D721Med (cell line): ENCODE data around the gene RAP1GDS1.

Experiments
- DNase-seq: peaks from one replicate; pipeline ENCODE4 v3.0.0; 2011; ENCODE audit warnings: low spot score; ENCODE audit not compliant: insufficient read length
- FAIRE-seq: peaks from 2 replicates; lab custom pipeline; 2011; peaks lifted over from hg19 to GRCh38; lab: Jason Lieb, UNC
- CTCF ChIP-seq: IDR thresholded peaks from 2 replicates; pipeline ENCODE4 v1.5.1; 2012; ENCODE audit warnings: mild to moderate bottlenecking, control low read depth; ENCODE audit not compliant: insufficient read depth; ENCODE audit errors: missing control alignments

RAP1GDS1 gene

DNA sequence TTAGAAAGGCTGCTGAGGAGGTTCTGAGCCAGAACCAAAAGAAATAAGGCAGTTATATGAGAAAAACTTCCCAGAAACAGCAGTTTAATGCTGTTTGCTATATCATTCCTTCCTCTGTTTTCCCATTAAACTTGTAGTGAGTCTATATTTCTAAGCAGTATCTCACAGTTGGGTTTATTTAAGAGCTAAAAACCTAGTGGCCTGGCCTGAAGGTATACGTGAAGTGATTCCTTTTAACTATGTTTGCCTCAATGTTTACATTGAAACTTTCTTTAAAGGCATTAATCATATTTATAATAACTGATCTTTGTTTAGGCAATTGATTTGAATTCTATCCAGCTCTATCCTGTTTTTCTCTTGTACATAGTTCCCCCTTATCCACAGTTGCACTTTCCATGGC is 19.1 kb upstream of the RAP1GDS1 start:
- FAIRE-seq = no peak
- no peak for DNase-seq
- TF ChIP-seq CTCF = no peak

- TF ChIP-seq CTCF = no peak
- no peak for FAIRE-seq
- DNase-seq = no peak
These were observed 18.6 kb upstream of the RAP1GDS1 start for GRCh38 chr4:98242538-98242937.

DNA sequence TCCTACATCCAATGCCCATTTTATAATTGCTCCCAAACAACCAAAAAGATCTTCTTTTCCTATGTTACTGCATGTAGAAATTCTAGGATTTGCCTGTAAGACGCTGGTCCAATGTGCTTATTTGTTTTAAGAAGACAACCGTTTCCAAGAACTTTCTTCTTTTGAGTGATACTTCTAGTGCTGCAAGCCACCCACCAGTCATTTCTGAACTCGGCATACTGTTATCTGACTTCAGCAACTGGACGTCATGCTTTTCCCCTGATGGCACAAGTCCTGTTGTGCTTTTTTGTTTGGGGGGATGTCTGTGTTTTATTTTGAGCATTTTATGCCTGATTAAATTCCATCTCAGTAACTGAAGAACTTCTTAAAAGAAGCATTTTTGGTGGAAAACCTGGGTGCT is 16.0 kb upstream of the RAP1GDS1 start:
- TF ChIP-seq CTCF = no peak
- DNase-seq = no peak
- FAIRE-seq = no peak

DNA sequence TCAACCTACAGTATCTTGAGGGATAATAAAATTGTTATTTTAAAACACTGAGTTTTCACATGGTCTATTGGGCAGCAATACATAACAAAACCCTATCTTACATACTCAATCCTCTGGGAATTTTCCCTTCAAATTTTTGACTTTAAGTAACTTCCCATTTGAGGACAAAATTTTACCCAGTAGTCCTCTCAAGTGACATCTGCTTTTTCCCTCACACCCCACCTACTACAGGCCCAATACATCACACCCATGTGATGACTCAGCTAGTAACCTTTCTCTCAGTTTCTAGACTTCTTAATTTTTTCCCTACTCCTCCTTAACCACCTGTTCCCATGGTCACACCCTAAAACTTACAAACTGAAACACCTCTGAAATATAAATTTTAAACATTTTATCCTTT is 12.2 kb upstream of the RAP1GDS1 start:
- no peak for TF ChIP-seq CTCF
- DNase-seq = no peak
- FAIRE-seq = no peak

GRCh38 chr4:98249831-98250230 is 11.4 kb upstream of the RAP1GDS1 start:
- DNase-seq (no peak), FAIRE-seq (no peak)
- TF ChIP-seq CTCF = no peak

DNA sequence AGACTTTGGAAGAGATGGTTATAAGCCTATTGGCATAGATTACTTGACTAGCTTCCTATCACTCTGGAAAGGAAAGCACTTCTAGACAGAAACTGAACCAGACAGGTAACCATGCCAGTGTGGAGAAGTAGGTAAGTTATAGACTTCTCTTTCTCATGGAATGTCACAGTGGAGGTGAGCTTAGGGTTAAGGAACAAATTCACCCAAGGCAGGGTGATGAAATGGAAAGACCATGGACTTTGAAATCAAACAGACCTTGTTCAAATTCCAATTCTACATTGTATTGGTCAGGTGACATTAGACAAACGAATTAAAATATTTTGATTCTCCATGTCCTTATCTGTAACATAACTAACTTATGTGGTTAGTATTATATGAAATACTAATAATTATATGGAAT is 7.7 kb upstream of the RAP1GDS1 start:
- DNase-seq (no peak), FAIRE-seq (no peak)
- no peak for TF ChIP-seq CTCF

DNA sequence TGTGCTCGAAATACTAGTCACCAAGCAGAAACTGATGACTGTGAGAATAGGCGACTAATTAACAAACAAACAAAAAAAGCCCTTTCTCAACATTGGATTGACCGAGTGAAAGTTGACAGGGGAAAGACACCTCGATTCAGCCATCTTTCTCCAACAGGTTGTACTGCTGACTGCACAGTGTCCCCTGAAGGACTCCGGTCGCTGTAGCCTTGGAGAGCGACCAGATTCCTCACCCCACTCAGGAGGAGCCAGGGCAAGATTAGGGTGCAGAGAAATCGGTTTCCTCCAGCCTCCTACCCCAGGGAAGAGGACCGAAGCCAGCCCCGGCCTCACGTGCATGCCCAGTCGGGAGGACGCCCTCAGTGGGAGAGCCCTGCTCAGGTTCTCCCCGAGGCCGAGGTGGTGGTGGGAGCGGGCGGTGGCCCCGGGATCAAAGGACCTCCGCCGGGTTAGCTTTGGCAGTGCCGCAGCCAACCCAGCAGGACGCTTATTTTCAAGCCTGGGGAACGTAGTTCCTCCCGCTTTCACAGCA is 1.1 kb upstream of the RAP1GDS1 start:
- FAIRE-seq (no peak), DNase-seq (no peak)
- TF ChIP-seq CTCF = no peak
